Neural crest cell (in vitro differentiated cells): Measurements from ENCODE around the gene ECEL1. TPM values are rescaled to one million over a fixed set of nuclear protein-coding genes. Genes with fewer than 3 reads are reported as not detected.

Experiments
- DNase-seq: peaks from one replicate; pipeline ENCODE4 v3.0.0; 2021; ENCODE audit warnings: low read depth, mixed read lengths, low spot score
- H3K27ac Mint-ChIP-seq: one replicate; pipeline ENCODE4 v1.8.0; 2021; ENCODE audit warnings: mild to moderate bottlenecking, mixed read lengths; ENCODE audit not compliant: unreplicated experiment
- H3K27me3 Mint-ChIP-seq: 2 replicates; pipeline ENCODE4 v1.8.0; 2021; ENCODE audit warnings: low read depth, mild to moderate bottlenecking, mixed read lengths
- H3K36me3 Mint-ChIP-seq: 2 replicates; pipeline ENCODE4 v1.8.0; 2021; ENCODE audit warnings: low read depth, mild to moderate bottlenecking, mixed read lengths
- H3K4me1 Mint-ChIP-seq: 2 replicates; pipeline ENCODE4 v1.8.0; 2021; ENCODE audit warnings: mixed read lengths
- H3K4me3 Mint-ChIP-seq: one replicate; pipeline ENCODE4 v1.8.0; 2021; ENCODE audit warnings: mild to moderate bottlenecking, mixed read lengths
- H3K9me3 Mint-ChIP-seq: 2 replicates; pipeline ENCODE4 v1.8.0; 2021; ENCODE audit warnings: mixed read lengths
- total RNA-seq: library from RNA; stranded (reverse); gene quantifications from 2 replicates; pipeline ENCODE4 v1.2.1, GENCODE V29; 2021
- TF ChIP-seq, protein P1 (sequence below): fragments of 200-600 bp; sonication (generic); conservative IDR thresholded peaks from 2 replicates; pipeline ENCODE4 v1.5.0; 2021; ENCODE audit warnings: antibody characterized with exemption, mild to moderate bottlenecking

ECEL1 gene
- total RNA-seq, 1 donor from 2014 or later = 43.9 TPM

DNA sequence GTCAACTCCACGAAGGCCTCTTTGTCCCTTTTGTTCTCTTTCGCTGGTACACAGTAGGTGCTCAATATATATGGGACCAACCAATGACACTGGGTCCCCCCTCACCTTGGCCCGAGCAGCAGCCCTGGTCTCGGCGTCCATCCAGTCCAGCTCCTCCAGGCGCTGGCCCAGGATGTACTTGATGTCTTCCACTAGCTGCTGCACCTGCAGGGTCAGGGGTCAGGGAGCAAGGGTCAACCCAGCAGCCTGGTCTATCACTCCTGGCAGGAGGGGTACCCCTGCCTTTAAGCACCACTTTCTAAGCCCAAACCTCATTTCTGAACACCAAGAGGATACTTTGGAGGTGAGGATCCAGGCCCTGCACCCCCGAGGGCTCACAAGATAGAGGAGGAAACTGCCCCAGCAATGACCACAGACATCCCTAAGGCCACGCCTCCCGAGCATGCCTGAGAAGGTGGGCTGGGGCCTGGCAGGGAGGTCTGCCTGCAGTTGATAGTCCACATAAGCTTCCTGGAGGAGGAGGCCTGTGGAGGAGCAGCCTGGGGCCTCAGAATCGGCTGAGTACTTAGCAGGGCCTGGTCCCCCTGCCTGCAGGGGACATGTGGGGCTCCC lies 4.2 kb downstream of the ECEL1 start:
- H3K27me3 Mint-ChIP-seq = peaks cover 46% of the 10 kb centered on the region
- no peak for DNase-seq

GRCh38 chr2:232482301-232483238 lies 5.1 kb downstream of the ECEL1 start:
- no peak for DNase-seq
- Mint-ChIP-seq H3K4me1 (peaks cover 5% of the 10 kb centered on the region), H3K36me3 (no peaks in the 10 kb centered on the region), H3K4me3 (no peak overlapping the region), H3K27ac (no peak overlapping the region), H3K9me3 (no peaks in the 10 kb centered on the region), H3K27me3 (peaks cover 40% of the 10 kb centered on the region)
- TF ChIP-seq, protein P1, sequence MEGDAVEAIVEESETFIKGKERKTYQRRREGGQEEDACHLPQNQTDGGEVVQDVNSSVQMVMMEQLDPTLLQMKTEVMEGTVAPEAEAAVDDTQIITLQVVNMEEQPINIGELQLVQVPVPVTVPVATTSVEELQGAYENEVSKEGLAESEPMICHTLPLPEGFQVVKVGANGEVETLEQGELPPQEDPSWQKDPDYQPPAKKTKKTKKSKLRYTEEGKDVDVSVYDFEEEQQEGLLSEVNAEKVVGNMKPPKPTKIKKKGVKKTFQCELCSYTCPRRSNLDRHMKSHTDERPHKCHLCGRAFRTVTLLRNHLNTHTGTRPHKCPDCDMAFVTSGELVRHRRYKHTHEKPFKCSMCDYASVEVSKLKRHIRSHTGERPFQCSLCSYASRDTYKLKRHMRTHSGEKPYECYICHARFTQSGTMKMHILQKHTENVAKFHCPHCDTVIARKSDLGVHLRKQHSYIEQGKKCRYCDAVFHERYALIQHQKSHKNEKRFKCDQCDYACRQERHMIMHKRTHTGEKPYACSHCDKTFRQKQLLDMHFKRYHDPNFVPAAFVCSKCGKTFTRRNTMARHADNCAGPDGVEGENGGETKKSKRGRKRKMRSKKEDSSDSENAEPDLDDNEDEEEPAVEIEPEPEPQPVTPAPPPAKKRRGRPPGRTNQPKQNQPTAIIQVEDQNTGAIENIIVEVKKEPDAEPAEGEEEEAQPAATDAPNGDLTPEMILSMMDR = no peak

More for the DNA sequence above, 4.2 kb downstream of the ECEL1 start:
- Mint-ChIP-seq H3K9me3 (no peaks in the 10 kb centered on the region), H3K36me3 (no peaks in the 10 kb centered on the region), H3K27ac (no peak overlapping the region), H3K4me3 (no peak overlapping the region), H3K4me1 (peaks cover 5% of the 10 kb centered on the region)
- TF ChIP-seq, protein P1 = no peak

DNA sequence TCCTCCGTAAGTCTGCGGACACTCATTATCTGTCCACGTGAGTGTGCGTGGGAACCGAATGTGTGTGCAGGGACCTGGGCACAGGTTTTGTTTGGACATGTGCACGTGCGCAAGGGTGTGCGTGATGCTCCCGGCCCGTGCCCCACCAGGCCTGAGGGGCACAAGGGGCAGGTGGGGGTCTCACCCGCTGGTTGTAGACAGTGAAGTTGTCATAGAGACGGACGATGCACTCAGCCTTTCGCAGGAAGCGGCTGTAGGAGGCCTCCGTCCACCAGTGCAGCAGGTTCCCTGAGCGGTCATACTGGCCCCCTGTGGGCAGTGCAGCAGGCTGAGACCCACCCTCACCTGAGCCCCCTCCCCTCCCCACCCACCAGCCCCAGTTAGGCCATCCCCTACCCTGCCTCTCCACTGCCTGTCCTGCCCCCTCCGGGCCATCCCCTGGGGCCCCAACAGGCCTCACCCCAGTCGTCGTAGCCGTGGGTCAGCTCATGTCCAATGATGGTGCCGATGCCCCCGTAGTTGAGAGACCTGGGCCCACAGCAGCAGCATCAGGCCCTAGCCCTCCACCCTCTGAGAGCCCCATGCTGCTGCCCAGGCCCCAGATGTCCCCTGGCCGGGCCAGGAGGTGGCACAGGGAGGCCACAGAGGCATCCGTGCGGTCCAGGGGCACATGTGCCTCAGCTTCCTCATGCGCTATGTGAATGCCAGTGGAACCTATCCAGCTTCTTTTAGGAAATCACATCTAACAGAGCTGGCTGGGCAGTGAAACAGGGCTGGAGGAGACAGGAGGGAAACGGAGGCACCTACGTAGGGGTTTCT lies 6.1 kb downstream of the ECEL1 start:
- Mint-ChIP-seq H3K4me1 (peaks cover 5% of the 10 kb centered on the region), H3K36me3 (no peaks in the 10 kb centered on the region), H3K4me3 (no peak overlapping the region), H3K27ac (no peak overlapping the region), H3K9me3 (no peaks in the 10 kb centered on the region), H3K27me3 (peaks cover 33% of the 10 kb centered on the region)
- DNase-seq = no peak
- TF ChIP-seq, protein P1 = no peak

GRCh38 chr2:232480201-232481190 lies 7.1 kb downstream of the ECEL1 start:
- Mint-ChIP-seq H3K27ac (no peak overlapping the region), H3K9me3 (no peaks in the 10 kb centered on the region), H3K4me1 (peaks cover 5% of the 10 kb centered on the region), H3K36me3 (no peaks in the 10 kb centered on the region), H3K27me3 (peaks cover 31% of the 10 kb centered on the region), H3K4me3 (no peak overlapping the region)
- TF ChIP-seq, protein P1 = no peak
- no peak for DNase-seq
